GM10847 (cell line): ENCODE data around the gene CSRP2.

Source experiments
- POLR2A ChIP-seq: IDR thresholded peaks from 2 replicates; pipeline ENCODE4 v1.6.1; 2011; ENCODE audit not compliant: insufficient read length; ENCODE audit errors: extremely low read depth

The CSRP2 gene

DNA sequence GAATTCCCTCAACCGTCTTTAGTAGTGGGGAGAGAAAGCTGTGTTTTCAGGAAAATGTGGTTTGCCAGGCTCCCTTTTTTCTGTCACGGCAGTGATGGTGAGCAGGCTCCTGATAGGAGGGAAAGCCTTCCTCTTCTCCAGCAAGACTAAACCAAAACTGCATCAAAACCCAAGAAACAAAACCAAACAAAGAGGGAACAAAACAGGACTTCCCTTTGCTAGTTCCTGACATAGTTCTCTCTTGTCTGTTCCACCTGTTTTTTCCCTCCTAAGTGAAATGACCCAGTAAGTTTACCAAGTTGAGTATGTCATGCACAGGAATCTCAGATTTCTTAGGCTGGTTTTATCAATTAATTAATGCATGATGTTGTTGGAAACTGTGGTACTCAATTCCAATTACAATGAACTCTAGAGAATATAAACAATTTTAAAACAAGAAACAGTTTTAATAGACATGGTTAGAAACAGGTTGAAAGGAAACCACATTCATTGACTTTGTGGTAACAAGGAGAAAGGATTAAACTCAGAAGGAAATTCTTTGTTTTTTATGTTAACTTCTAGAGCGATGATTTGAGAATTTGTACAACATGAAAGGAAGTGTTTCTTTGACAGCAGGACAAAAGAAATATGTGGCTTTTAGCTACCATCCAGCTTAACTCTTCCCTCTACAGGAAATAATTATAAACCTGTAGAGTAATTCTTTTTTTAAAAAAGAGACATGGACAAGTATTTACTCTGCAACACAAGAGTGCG is 23.0 kb upstream of the CSRP2 start:
- no peak for TF ChIP-seq POLR2A

DNA sequence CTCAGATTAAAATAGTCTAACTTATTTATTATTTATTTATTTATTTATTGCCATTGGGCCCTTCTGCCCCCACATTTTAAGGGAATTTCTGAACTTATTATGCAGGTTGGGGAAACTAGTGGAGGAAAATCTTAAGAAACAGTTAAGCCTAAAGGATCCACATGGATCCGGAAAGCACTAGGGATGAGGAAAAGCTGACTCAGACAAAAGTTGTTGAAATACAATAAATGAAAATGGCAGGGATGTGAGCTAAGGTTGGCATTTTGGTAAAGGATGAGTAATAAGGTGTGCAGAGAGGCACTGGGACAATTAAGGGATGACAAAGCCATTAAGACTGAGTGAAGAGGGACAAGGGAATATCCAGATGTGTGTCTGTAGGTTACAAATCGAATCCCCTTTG is 20.7 kb upstream of the CSRP2 start:
- TF ChIP-seq POLR2A: no peak

DNA sequence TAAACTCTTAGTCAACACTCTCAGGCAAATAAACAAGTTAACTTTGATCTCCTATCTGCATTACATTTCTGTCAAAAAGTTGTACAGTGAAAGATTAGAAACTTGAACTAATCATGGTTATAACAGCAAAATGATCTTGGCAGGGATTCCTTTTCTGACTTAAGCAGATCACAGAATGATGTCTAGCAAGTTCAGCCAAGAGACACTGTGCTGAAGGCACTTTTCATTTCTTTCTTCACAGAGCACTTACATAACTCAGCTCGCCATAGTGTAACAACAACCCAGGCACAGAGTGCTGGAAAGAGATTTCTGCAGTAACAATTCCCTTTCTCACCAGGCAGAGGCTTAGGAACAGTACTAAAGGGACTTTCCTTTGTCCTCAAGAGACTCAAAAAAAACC is 19.6 kb upstream of the CSRP2 start:
- no peak for TF ChIP-seq POLR2A

DNA sequence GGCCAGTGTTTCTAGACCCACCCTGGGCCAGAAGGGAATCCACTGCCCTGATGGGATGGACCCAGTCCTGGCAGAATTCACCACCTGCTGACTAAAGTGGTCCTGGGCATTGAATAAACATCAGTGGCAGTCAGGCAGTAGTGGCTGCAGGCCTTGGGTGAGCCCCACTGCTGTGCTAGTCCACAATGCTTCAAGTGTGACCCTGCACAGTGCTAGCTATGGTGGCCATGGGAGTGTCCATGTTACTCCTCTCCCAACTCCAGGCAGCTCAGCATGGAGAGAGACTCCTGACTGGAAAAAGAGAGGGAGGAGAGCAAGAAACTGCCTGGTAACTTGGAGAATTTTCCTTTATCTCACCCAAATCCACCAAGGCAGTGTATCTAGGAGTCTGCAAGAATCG is 17.5 kb upstream of the CSRP2 start:
- TF ChIP-seq POLR2A: no peak

DNA sequence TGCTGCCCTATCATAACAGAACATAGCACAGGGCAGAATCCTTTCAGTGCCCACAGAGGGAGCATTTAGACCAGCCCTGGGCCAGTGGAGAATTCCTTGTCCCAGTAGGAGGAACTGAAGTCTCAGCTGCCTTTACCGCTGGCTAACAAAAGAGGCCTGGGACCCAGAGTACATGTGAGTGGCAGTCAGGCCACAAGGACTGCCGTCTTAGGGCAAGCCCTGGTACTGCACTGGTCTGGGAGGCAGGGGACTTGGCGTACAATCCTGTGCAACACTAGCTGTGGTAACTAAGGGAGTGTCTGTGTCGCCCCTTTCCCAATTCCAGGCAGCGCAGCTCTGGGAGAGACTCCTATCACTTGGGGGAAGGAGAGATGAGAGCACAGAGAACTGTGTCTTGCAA is 17.0 kb upstream of the CSRP2 start:
- no peak for TF ChIP-seq POLR2A

DNA sequence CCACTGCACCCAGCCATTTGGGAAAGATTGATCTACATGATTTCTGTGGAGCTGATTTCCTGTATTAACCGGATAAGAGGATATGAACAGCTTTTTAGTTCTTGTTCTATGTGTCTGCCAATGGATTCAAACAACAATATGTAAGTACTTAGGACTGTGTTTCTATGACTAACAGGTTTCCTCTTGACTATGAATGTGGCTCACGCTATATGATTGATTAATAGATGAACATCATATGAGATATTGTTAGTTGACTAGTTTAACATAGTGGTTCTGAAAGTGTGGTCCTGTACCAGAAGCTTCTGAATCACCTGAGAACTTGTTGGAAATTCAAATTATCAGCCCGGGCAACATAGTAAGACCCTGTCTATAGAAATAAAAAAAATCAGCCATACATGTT is 12.8 kb upstream of the CSRP2 start:
- TF ChIP-seq POLR2A: no peak

DNA sequence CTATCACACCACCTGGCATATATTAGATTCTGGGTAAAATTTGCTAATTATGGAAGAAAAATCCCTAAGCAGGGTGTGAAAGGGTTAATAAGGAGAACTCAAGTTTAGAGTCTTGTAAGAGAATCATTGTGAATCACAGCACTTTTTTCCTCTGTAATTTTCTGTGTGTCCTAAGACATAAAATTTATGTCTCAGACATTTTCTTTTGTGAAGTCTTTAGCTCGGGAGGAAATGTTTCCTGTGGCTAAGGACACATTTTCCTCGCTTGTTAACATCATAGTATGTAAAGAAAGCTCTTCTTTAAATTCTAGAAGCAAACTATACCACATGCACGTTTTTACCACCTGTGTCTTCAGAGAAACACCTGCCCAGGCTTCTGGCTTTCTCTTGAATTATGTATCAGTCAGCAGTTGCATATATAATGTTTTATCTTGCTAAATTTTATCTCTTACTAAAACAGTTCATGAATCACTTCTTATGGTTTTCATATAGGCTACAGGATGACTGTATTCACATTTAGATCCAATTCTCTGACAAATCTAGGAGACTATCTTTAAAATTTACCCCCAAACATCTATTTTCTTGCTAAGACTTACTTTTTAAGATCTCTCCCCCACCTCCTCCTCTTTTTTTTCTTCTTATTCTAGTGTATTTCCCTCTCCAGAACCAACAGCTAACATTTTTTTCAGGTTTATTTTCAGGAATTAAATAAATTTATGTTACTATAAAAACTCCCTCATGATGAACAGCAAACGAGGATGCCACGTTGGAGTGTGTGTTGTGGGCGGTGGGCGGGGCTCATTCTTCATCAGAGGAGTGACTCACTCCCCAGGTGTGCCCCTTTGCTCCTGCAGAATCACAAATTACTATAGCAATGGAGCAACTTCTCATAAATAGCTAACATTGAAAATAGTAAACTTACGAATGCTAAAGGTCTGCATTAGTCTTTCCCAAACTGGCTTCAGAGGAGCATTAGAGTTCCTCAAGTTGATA is 11.6 kb upstream of the CSRP2 start:
- no peak for TF ChIP-seq POLR2A

DNA sequence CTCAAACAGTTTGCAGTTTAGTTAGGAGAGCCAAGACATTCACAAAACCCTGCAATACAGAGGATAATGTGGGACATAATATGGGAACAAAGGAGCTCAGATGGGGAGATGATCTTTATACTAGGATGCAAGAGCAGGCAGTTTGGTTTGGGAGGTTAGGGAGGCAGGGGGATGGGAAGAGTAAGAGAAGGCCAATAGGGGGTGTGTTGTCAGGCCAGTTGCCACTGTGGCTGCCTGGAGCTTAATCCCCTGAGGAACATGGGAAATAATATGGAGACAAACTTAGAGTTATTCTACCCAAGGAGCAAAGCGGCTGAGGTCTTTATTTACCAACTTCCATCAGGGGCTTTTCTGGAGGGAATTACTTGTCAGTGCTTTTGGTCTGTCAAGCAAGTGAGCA is 10.0 kb upstream of the CSRP2 start:
- no peak for TF ChIP-seq POLR2A

DNA sequence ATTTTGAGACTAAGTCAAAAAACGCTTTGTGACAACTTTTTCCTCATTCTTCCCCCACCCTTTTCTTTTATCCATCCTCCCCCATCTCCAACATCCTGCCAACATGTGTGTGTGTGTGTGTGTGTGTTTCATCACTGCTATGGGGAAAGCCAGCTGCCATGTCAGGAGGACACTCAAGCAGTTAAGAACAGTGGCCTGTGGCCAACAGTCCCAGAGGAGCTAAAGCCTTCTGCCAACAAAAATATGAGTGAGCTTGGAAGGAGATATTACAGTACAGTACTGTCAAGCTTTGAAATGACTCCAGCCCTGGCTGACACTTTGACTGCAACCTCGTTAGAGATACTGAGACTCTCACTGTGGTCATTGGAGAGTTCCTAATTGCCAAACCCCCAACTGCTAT is 5.0 kb upstream of the CSRP2 start:
- no peak for TF ChIP-seq POLR2A

DNA sequence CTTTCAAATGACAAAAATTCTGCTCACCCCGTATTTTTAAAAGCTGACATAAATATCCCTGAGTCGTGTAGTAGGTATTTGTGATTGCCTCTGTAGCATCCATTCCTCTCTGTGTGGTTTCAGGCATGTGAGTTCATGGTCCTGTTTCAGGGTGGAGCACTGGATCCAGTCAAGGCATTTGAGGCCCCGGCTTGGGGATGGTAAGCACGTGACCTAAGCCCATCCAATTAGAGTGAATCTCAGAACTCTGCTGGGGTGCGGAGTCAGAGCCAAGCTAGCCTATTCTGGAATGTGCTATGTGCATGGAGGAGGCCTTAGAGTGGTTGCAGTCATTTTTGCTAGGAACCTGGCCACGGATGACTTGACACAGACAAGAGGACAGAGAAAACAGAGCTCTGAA is 4.3 kb upstream of the CSRP2 start:
- no peak for TF ChIP-seq POLR2A

DNA sequence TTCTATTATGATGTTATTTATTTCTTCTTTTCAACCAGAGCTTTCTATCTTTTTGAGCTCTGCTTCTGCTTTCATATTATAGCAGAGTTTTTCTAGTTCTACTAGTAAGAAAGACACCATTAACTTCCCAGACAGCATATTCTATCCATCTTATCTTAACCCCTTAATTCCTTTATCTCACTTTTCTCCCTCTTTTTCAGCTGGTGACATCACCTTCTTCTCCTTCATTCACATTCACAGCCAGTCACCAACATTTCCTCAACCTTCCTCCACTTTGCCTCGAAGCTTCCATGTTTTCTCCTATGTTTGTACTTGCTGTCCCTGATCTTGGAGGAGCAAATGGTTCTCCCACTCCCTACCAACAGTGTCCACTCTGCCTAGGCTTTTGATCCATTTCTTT is 3.5 kb upstream of the CSRP2 start:
- no peak for TF ChIP-seq POLR2A

DNA sequence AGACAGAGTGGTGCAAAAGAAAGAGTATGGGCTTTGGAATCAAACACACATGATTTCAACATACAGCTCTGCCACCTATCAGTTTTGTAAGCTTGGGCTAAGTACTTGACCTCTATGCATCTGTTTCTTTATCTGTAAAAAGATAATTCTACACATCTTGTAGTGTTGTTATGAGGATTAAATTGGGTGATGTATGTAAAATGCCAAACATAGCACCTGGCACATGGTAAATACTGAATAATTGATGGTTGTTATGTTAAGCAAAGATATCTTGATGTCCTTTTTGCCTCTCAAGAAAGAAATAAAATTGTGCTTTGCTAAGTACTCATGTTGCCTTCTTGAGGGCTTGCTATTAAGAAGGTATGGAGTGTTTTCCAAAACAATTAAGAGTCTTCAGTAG is 2.3 kb upstream of the CSRP2 start:
- TF ChIP-seq POLR2A: no peak

DNA sequence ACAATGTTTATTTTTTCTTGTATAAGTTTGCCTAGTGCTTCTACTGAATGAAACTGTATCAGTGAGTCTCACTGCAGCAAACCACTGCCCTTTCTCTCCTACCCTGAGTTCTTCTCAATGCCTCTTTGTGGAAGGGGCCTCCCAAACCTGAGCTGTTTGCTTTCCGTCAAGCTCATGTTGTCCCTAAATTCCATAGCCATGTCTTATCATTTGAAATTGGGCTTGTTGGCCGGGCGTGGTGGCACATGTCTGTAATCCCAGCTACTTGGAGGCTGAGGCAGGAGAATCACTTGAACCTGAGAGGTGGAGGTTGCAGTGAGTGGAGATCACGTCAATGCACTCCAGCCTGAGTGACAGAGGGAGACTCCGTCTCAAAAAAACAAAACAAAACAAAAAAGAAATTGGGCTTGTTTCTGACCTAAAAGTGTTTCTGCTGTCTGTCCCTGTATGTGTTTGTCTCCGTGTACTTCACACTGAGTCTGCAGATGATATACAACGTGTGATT is 1.8 kb upstream of the CSRP2 start:
- no peak for TF ChIP-seq POLR2A

DNA sequence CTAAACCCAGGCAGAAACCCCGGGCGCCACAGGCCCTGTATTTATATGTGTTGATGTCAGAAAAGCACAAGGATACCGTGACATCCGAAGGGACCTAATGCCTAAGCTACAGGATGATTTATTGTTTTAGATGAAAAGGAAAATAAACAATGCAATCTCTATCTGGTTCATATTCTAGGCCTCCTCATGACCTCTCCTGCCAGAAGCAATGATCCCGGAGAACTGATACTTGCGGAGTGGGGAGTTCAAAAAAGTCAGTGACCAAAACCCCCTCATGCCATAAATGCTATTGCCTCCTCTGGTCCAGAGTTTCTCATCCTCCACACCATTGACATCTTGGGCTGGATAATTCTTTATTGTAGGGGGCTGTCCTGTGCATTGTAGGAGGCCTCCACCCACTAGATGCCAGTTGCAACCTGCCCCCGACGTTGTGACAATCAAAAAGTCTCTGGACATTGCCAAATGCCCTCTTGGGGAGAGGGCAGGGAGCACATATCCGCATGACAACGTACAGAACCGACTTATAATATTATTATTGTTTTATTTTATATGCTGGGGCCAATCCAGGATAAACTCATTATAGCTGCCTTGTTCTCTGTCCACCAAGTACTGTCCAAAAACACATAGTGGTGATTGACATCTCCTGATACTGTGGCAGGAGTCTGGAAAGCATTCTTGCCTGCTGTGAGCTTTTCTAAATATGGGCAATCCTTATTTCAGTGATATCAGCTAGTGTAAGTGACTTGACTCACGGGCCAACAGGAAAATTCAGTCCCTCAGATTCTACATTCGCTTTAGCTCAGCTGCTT is 1.1 kb upstream of the CSRP2 start:
- TF ChIP-seq POLR2A: no peak
